ENCODE data around the gene NDFIP1.
A peak's percentile ranks its signal among the peaks of the same experiment; 100 is the strongest.

The NDFIP1 gene

DNA sequence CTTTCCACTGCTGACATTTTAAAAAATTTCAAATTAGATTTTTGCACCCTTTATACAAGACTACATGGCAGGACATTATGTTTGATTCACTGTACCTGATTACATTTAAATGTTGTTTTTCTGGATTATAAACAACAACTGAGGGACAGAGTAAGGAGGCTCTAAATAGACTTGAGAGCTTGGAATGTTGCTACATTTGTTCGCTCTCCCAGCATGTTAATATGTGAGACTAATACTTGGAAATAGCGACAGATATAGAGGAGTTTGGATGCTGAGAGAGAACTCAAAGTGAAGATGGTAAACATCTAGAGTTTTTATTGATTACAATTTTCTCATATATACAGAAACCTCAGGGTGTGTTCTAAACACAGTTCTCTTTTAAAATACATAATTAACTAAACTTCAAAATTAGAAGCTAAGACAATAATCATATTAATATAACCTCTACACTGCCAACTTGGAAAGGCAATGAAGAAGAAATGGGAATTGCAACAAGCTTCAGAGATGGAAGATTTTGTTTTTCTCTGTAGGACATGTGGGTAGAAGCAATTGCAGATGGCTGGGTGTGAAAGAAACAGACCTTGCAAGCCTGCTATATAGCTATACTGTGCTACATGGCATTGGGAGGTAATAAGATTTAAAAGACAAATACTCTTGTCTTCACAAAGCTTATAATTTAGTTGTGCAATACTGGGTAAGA lies 1.4 kb upstream of the NDFIP1 start:
- Histone ChIP-seq H3K79me2 (ENCODE audit: control insufficient read depth, insufficient read depth, low read length, unreplicated experiment) (peaks cover 31% of the 10 kb centered on the region), H3K27ac (ENCODE audit: low read depth, low read length) (no peak overlapping the region), H3K4me3 (ENCODE audit: low read depth, low read length) (no peak overlapping the region), H3K4me1 (ENCODE audit: control insufficient read depth, insufficient read depth, low read length, unreplicated experiment) (peaks cover 11% of the 10 kb centered on the region), H2AFZ (ENCODE audit: low read length, unreplicated experiment) (peak overlapping the region; percentile 44), H3K27me3 (ENCODE audit: insufficient read depth, low read length) (no peaks in the 10 kb centered on the region), H3K36me3 (ENCODE audit: insufficient read depth, low read length) (no peaks in the 10 kb centered on the region; the same call in 1 of the 2 replicates)

DNA sequence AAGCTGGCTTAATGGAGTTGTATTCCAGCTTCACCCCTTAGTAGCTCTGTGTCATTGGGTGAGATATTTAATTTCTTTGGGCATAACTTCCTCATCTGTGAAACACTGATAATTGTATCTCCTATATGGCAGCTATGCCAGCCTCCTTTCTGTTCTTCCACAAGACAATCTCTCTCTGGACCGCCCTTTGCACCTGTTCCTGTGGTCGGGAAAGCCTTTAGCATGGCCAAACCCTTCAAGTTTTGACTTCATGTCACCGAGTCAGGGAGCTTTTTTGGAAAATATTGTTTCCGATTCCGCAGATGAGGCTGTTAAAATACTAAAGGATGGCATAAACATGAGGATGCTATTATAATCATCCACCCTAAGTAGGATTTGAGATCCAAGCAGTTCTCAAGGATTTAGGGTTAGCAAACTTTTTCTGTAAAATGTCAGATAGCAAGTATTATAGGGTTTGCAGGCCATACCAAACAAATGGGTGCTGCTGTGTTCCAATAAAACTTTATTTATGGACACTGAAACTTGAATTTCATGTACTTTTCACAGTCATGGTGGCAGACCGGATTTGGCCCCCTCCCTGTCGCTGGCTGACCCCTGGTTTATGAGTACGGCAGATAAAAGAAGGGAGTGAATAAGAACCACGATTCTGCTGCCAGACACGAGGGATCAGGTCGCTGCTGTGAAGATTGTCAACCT lies 695 bp upstream of the NDFIP1 start:
- H3K4me1 ChIP-seq (ENCODE audit: control insufficient read depth, insufficient read depth, low read length, unreplicated experiment): peaks cover 11% of the 10 kb centered on the region
- H2AFZ ChIP-seq (ENCODE audit: low read length, unreplicated experiment): peak overlapping the region; percentile 49
- no peaks in the 10 kb centered on the region; the same call in 1 of the 2 replicates for H3K36me3 ChIP-seq (ENCODE audit: insufficient read depth, low read length)
- H3K27ac ChIP-seq (ENCODE audit: low read depth, low read length): peak overlapping the region; percentile 14; the same call in 1 of the 2 replicates
- H3K79me2 ChIP-seq (ENCODE audit: control insufficient read depth, insufficient read depth, low read length, unreplicated experiment): peaks cover 38% of the 10 kb centered on the region
- peak overlapping the region; percentile 88 for H3K4me3 ChIP-seq (ENCODE audit: low read depth, low read length)
- H3K27me3 ChIP-seq (ENCODE audit: insufficient read depth, low read length): no peaks in the 10 kb centered on the region

DNA sequence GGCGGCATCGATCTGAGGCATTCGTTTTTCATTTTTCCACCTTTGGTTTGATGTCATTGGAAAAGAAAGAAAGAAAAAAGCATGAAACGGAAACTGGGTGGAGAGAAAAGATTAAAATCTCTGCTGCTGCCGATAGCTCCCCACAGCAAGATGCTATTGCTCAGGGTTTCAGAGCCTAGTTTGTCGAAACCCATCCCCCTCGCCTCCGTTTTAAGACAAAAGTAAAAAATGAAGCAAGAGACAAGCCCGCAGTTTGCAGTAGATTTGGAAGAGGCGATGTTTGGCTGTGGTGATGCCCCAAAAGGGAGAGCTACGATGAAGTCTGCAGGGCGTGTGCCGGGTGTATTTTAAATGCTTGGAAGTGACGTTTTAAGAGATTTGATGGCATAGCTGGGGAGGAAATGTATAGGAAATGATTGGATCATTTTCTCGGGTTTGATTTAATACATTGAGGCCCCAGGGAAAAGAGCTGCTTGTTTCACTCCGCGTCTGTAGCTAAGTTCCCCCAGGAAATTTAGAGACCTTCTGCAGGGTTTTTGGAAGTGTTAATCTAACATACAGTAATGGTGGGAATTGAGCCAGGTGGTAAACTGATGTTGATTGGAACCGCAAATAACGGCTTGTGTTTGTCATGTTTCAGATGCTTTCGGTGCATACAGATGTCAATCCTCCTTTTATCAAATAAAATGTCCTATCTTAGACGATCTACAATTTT lies 909 bp downstream of the NDFIP1 start:
- Histone ChIP-seq H3K4me3 (ENCODE audit: low read depth, low read length) (peak overlapping the region; percentile 88), H3K27me3 (ENCODE audit: insufficient read depth, low read length) (no peaks in the 10 kb centered on the region), H2AFZ (ENCODE audit: low read length, unreplicated experiment) (no peak overlapping the region), H3K79me2 (ENCODE audit: control insufficient read depth, insufficient read depth, low read length, unreplicated experiment) (peaks cover 54% of the 10 kb centered on the region), H3K27ac (ENCODE audit: low read depth, low read length) (peak overlapping the region; percentile 73), H3K4me1 (ENCODE audit: control insufficient read depth, insufficient read depth, low read length, unreplicated experiment) (peaks cover 12% of the 10 kb centered on the region), H3K36me3 (ENCODE audit: insufficient read depth, low read length) (no peaks in the 10 kb centered on the region; the same call in 1 of the 2 replicates)

DNA sequence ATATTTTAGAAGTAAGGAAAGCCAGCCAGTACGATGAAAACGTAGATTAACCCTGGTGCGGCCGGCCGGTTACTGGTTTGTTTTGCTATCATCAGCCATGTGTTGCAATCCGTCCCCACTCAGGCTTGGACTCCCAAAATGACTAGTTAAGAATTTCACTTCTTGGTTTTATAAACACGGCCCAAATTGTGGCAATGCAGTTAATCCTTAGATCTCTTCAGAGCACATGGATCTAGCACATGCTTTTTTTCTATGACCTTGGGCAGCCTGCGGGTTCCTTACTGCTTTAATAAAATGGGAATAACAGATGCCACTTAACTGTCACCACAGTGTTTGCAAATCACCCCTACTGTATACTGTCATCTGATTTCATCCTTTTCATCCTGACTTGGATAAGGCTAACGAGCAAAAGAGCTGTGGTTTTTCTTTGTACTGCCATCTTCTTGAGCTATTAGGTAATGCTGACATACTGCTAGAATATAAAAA lies 1.5 kb downstream of the NDFIP1 start:
- Histone ChIP-seq H2AFZ (ENCODE audit: low read length, unreplicated experiment) (no peak overlapping the region), H3K79me2 (ENCODE audit: control insufficient read depth, insufficient read depth, low read length, unreplicated experiment) (peaks cover 58% of the 10 kb centered on the region), H3K4me1 (ENCODE audit: control insufficient read depth, insufficient read depth, low read length, unreplicated experiment) (peaks cover 15% of the 10 kb centered on the region), H3K27ac (ENCODE audit: low read depth, low read length) (peak overlapping the region; percentile 73), H3K36me3 (ENCODE audit: insufficient read depth, low read length) (no peaks in the 10 kb centered on the region; the same call in 1 of the 2 replicates), H3K27me3 (ENCODE audit: insufficient read depth, low read length) (no peaks in the 10 kb centered on the region), H3K4me3 (ENCODE audit: low read depth, low read length) (peak overlapping the region; percentile 88)

DNA sequence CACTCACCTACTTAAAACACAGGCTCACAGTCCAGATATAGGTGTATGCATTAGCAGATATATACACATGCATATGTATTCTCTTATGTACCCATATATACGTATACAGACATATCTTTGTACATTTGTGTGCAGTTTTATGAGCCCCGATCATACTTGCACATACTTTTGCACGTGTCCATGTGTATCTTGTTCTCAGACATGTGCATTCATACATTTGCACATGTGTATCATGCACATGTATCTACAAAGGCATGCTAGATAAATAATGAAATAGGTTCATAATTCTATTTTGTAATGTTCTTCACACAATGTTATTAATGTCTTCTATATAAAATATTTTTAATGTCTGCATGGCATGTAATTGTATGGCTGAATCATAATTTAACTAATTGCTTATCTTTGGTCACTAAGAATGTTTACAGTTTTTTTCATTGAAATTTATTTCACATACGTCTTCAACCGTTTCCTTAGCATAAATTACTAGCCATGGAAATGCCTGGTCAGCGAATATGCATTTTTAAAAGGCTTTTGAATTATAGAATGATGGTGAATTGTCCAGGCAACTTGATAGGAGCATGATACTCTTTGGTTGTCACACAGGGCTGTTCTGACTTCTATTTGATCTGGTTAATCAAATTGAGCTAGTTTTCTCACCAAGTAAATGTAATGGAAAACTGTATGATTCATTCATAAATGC lies 2.6 kb downstream of the NDFIP1 start:
- H3K79me2 ChIP-seq (ENCODE audit: control insufficient read depth, insufficient read depth, low read length, unreplicated experiment): peaks cover 63% of the 10 kb centered on the region
- H3K36me3 ChIP-seq (ENCODE audit: insufficient read depth, low read length): no peaks in the 10 kb centered on the region; the same call in 1 of the 2 replicates
- no peaks in the 10 kb centered on the region for H3K27me3 ChIP-seq (ENCODE audit: insufficient read depth, low read length)
- H2AFZ ChIP-seq (ENCODE audit: low read length, unreplicated experiment): no peak overlapping the region
- peaks cover 23% of the 10 kb centered on the region for H3K4me1 ChIP-seq (ENCODE audit: control insufficient read depth, insufficient read depth, low read length, unreplicated experiment)
- peak overlapping the region; percentile 88 for H3K4me3 ChIP-seq (ENCODE audit: low read depth, low read length)
- no peak overlapping the region for H3K27ac ChIP-seq (ENCODE audit: low read depth, low read length)

DNA sequence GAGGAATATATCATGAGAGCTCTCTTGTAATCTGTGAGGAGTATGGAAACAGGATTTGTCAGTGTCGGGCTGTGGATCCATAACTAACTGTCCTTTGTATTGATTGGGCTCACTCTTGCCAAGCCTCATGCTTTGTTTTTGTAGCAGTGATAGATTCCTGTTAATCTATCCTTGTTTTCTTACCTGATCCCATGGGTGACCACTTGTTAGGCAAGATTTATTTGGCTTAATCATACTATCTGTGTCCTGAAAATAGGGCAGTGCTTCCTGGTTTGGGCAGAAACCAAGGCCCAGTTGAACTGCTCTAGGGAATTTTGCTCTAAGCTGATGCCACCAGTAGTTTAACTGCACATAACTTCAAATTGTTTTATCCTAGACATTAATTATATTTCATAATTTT lies 6.1 kb downstream of the NDFIP1 start:
- Histone ChIP-seq H3K27ac (ENCODE audit: low read depth, low read length) (no peak overlapping the region), H2AFZ (ENCODE audit: low read length, unreplicated experiment) (no peak overlapping the region), H3K4me1 (ENCODE audit: control insufficient read depth, insufficient read depth, low read length, unreplicated experiment) (peaks cover 32% of the 10 kb centered on the region), H3K79me2 (ENCODE audit: control insufficient read depth, insufficient read depth, low read length, unreplicated experiment) (peaks cover 86% of the 10 kb centered on the region), H3K4me3 (ENCODE audit: low read depth, low read length) (no peak overlapping the region), H3K27me3 (ENCODE audit: insufficient read depth, low read length) (no peaks in the 10 kb centered on the region), H3K36me3 (ENCODE audit: insufficient read depth, low read length) (peaks cover 3% of the 10 kb centered on the region; the same call in 1 of the 2 replicates)

DNA sequence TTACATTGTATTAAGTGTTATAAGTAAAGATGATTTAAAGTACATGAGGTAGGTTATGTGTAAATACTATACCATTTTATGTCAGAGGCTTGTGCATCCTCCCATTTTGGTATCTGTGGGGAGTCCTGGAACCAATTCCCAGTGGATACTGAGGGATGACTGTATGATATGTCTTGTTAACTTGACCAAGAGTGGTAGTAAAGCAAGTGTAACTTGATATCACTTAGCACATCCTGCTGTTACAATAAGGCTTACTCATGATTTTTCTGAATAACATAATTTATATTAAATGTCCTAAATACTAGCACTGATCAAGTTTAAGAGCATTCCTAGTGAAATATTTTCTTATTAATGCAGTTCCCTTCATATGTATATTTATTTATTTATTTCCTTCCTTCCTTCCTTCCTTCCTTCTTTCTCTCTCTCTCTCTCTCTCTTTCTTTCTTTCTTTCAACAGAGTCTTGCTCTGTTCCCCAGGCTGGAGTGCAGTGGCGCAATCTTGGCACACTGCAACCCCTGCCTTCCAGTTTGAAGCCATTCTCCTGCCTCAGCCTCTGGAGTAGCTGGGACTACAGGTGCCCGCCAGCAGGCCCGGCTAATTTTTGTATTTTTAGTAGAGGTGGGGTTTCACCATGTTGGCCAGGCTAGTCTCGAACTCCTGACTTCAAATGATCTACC lies 7.5 kb downstream of the NDFIP1 start:
- no peak overlapping the region for H2AFZ ChIP-seq (ENCODE audit: low read length, unreplicated experiment)
- peaks cover 6% of the 10 kb centered on the region; the same call in 1 of the 2 replicates for H3K36me3 ChIP-seq (ENCODE audit: insufficient read depth, low read length)
- H3K79me2 ChIP-seq (ENCODE audit: control insufficient read depth, insufficient read depth, low read length, unreplicated experiment): peaks cover 84% of the 10 kb centered on the region
- H3K4me1 ChIP-seq (ENCODE audit: control insufficient read depth, insufficient read depth, low read length, unreplicated experiment): peaks cover 31% of the 10 kb centered on the region
- no peaks in the 10 kb centered on the region for H3K27me3 ChIP-seq (ENCODE audit: insufficient read depth, low read length)
- H3K27ac ChIP-seq (ENCODE audit: low read depth, low read length): 0 out of 2 replicates have a peak overlapping the region, but pooled peaks have one; percentile 29
- H3K4me3 ChIP-seq (ENCODE audit: low read depth, low read length): no peak overlapping the region

DNA sequence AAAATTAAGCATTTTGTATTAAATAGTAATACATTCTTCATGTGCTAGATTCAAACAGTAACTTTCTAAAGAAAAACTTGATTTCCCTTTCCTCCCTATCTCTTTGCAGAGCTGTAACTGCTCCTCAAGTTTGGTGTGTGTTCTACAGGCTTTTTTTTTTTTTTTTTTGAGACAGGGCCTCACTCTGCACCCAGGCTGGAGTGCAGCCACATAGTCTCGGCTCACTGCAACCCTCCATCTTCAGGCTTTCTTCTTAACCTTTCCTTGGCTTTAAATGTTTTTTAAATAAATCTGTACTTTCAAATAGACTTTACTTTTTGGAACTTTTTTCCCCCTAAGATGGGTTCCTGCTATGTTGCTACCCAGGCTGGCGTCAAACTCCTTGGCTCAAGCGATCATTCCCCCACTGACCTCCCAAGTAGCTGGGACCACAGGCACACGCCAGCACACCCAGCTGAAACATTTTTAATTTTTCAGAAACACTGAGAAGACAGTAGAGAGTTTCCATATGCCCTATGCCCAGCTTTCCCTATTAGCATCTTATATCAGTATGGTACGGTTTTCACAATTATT lies 9.1 kb downstream of the NDFIP1 start:
- H3K27me3 ChIP-seq (ENCODE audit: insufficient read depth, low read length): no peaks in the 10 kb centered on the region
- H3K79me2 ChIP-seq (ENCODE audit: control insufficient read depth, insufficient read depth, low read length, unreplicated experiment): peaks cover 84% of the 10 kb centered on the region
- no peak overlapping the region for H3K4me3 ChIP-seq (ENCODE audit: low read depth, low read length)
- peaks cover 20% of the 10 kb centered on the region for H3K36me3 ChIP-seq (ENCODE audit: insufficient read depth, low read length)
- H3K4me1 ChIP-seq (ENCODE audit: control insufficient read depth, insufficient read depth, low read length, unreplicated experiment): peaks cover 27% of the 10 kb centered on the region
- H2AFZ ChIP-seq (ENCODE audit: low read length, unreplicated experiment): no peak overlapping the region
- no peak overlapping the region for H3K27ac ChIP-seq (ENCODE audit: low read depth, low read length)

DNA sequence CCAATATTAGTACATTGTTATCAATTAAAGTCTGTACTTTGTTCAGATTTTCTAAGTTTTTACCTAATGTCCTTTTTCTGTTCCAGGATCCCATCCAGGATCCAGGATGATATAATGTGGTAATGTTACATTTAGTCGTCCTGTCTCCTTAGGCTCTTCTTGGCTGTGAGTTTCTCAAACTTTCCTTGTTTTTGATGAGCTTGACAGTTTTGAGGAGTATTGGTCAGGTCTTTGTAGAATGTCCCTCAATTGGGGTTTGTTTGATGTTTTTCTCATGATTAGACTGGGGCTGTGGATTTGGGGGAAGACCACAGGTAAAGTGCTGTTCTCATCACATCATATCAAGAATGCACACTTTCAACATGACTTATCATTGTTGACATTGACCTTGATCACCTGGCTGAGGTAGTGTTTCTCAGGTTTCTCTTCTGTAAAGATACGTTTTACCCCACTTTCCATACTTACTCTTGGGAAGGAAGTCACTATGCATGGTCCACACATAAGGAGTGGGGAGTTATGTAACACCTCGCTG lies 9.6 kb downstream of the NDFIP1 start:
- H3K27me3 ChIP-seq (ENCODE audit: insufficient read depth, low read length): no peaks in the 10 kb centered on the region
- H3K36me3 ChIP-seq (ENCODE audit: insufficient read depth, low read length): peaks cover 20% of the 10 kb centered on the region
- peaks cover 82% of the 10 kb centered on the region for H3K79me2 ChIP-seq (ENCODE audit: control insufficient read depth, insufficient read depth, low read length, unreplicated experiment)
- peaks cover 27% of the 10 kb centered on the region for H3K4me1 ChIP-seq (ENCODE audit: control insufficient read depth, insufficient read depth, low read length, unreplicated experiment)
- no peak overlapping the region for H3K4me3 ChIP-seq (ENCODE audit: low read depth, low read length)
- no peak overlapping the region for H2AFZ ChIP-seq (ENCODE audit: low read length, unreplicated experiment)
- no peak overlapping the region for H3K27ac ChIP-seq (ENCODE audit: low read depth, low read length)
